ENCODE data around the gene C16orf74.

DNA sequence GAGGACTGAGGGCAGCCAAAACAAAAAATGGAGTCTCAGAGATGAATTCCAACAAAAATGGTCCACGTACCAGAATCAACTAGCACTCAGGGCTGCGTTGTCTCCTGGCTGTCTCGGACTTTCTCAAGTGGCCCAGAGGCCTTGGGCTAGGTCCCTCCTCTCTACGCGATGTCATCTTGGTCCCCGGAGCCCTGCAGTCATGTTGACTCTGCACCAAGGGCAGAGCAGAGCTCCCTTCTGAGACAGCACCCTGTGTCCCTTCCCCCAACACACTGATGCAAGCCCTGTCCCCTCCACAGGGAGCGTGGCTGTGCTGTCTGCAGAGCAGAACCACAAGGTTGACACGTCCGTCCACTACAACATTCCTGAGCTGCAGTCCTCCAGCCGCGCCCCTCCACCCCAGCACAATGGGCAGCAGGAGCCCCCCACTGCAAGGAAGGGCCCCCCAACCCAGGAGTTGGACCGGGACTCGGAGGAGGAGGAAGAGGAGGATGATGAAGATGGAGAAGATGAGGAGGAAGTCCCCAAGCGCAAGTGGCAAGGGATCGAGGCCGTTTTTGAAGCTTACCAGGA lies 83.0 kb downstream of the C16orf74 start:
- no peak for TF ChIP-seq JUN (IDR thresholded peaks at IDR 0.05)
- TF ChIP-seq, protein P1, sequence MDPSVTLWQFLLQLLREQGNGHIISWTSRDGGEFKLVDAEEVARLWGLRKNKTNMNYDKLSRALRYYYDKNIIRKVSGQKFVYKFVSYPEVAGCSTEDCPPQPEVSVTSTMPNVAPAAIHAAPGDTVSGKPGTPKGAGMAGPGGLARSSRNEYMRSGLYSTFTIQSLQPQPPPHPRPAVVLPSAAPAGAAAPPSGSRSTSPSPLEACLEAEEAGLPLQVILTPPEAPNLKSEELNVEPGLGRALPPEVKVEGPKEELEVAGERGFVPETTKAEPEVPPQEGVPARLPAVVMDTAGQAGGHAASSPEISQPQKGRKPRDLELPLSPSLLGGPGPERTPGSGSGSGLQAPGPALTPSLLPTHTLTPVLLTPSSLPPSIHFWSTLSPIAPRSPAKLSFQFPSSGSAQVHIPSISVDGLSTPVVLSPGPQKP (IDR thresholded peaks at IDR 0.05; ENCODE audit: low read depth, low read length): no peak
